HG03064 (cell line): ENCODE data around the gene CMTR1.

ENCODE experiments used
- ATAC-seq: cut with Tn5 transposase; IDR thresholded peaks from one replicate; pipeline ENCODE4 v1.9.1; 2021; ENCODE audit warnings: low read depth; ENCODE audit not compliant: unreplicated experiment

Gene CMTR1

DNA sequence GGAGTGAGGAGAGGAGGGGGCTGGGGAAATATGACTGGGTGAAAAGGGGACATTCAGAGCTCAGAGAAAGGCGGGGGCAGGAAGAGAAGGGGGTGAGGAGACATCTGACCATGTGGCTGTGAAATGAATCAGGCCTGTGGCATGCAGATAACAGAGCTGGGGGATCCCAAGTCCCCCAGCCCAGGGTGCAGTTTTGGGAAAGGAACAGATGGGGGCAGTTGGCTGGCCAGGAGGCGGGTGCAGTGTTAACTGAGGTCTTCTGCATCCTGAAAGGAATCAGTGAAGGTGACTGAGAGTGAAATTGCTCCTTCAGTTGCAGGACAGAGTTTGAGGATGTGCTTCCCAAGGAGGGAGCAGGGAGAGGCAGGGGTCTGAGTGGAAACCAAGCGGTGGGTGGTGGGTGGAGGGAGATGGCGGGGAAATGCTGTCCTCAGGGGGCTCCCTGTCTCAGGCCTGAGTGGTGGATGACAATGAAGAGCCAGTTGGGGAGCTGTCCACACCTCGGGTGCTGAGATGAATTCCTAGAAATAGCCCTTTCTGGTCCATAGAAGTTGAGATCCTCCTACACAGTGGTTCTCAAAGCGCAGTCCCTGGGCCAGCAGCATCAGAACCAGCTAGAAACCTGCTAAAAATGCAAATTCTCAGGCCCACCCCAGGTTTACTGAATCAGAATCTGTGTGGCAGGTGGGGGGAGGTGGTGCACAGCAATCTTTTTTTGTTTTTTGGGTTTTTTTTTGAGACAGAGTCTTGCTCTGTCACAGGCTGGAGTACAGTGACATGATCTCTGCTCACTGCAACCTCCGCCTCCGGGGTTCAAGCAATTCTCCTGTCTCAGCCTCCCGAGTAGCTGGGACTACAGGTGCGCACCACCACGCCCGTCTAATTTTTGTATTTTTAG, 92.7 kb downstream of the CMTR1 start:
- ATAC-seq, result no peak

DNA sequence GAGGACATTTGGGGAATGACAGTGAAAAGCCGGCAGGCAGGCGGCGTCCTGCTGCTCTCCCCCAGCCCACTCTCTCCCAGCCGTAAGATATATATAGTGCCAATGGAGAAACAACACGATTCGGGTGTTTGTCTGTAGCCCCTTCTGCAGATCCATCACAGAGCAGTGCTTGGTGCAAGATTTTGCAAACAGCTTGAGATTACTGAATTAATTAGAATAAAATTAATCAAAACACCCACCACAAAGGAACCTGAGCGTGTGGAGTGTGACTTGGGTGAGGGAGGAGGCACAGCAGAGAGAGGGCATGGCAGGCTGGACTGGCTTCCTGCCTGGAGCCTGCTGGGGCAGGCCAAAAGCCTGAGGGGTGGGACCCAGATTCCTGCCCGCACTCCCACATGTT, 95.5 kb downstream of the CMTR1 start:
- no peak for ATAC-seq

DNA sequence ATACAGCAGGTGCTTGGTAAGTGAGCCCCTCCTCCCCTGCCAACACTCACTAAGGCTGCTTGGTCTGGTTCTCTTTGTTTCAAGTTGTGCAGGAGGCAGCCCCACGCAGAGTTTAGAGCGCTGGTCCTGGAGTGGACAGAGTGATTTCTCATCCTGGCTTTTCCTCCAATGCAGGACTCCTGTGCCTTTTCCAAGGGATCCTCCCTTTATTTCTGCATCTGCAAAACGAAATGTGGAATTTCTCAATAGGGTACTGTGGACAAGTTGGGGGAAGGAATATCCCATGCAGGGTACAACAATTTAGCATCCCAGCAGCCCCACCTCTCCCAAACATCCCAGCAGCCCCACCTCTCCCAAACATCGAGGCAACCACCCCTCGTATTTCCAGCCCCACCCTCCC, 97.3 kb downstream of the CMTR1 start:
- ATAC-seq, result no peak

DNA sequence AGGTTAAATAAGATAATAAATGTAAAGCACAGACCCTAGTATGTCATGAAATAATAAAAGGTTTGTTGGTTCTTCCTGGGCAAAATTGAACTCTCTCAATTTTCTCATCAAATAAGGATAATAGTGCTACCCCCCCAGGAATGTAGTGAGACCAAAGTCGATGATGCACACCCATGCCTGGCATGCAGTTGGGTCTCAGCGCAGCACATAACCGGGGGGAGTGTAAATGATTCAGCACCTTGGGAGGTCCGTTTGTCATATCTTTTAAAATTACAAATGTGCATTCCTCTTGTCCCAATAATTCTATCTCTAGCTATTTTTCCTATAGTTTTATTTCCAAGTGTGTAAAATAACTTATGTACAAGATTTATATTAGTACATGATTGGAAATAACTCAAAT, 98.0 kb downstream of the CMTR1 start:
- ATAC-seq, result no peak
